HG03460 (cell line): ENCODE data around the gene MBL2.

Experiments
- ATAC-seq: cut with Tn5 transposase; IDR thresholded peaks from one replicate; pipeline ENCODE4 v1.9.1; 2021; ENCODE audit not compliant: unreplicated experiment

The MBL2 gene

GRCh38 chr10:52740913-52741675 is 31.5 kb downstream of the MBL2 start:
- peak; percentile 79 for ATAC-seq

- ATAC-seq = no peak
Observed at GRCh38 chr10:52740155-52740549, 32.4 kb downstream of the MBL2 start.

GRCh38 chr10:52739380-52740154 is 33.0 kb downstream of the MBL2 start:
- ATAC-seq = no peak

- no peak for ATAC-seq
Observed at GRCh38 chr10:52738951-52739350, 33.6 kb downstream of the MBL2 start.

GRCh38 chr10:52729271-52730104 is 43.1 kb downstream of the MBL2 start:
- no peak for ATAC-seq

GRCh38 chr10:52720018-52720417 is 52.6 kb downstream of the MBL2 start:
- ATAC-seq = no peak
